Ovary (tissue), 3 donors: ENCODE results near the gene LRP1-AS.

Source experiments
- EP300 ChIP-seq: sonication (generic); formaldehyde crosslinking; IDR thresholded peaks from one replicate; pipeline ENCODE4 v1.6.1; 2017; ENCODE audit warnings: antibody characterized with exemption
- POLR2A ChIP-seq: fragments of 450-650 bp; IDR thresholded peaks from one replicate; pipeline ENCODE4 v1.6.1; 2017; ENCODE audit warnings: antibody characterized with exemption, mild to moderate bottlenecking, moderate library complexity
- TF ChIP-seq, protein P1 (sequence below), 3 donors: fragments of 450-650 bp in 2 of 3; fragments of 200-600 bp in 1 of 3; IDR thresholded peaks; one replicate each; pipeline versions ENCODE4 v1.5.1 to v1.8.0; 2016 to 2022; ENCODE audit warnings: antibody characterized with exemption in 3 of 3, mild to moderate bottlenecking in 1 of 3
- donor health status: DM: no; HTN: no; CAD: no.

- TF ChIP-seq, protein P1, sequence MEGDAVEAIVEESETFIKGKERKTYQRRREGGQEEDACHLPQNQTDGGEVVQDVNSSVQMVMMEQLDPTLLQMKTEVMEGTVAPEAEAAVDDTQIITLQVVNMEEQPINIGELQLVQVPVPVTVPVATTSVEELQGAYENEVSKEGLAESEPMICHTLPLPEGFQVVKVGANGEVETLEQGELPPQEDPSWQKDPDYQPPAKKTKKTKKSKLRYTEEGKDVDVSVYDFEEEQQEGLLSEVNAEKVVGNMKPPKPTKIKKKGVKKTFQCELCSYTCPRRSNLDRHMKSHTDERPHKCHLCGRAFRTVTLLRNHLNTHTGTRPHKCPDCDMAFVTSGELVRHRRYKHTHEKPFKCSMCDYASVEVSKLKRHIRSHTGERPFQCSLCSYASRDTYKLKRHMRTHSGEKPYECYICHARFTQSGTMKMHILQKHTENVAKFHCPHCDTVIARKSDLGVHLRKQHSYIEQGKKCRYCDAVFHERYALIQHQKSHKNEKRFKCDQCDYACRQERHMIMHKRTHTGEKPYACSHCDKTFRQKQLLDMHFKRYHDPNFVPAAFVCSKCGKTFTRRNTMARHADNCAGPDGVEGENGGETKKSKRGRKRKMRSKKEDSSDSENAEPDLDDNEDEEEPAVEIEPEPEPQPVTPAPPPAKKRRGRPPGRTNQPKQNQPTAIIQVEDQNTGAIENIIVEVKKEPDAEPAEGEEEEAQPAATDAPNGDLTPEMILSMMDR (IDR thresholded peaks at IDR 0.05) = no peak
- TF ChIP-seq POLR2A = no peak
- TF ChIP-seq EP300 = no peak
Measured at GRCh38 chr12:57158186-57158585, 10.8 kb upstream of the LRP1-AS start.
